Hematopoietic multipotent progenitor cell treated with erythropoietin and hydrocortisone succinate and interleukin-3 and kit ligand, for 4 days (in vitro differentiated cells): Measurements from ENCODE around the gene UNC13B.

Experiments
- DNase-seq: peaks from one replicate; pipeline ENCODE4 v3.0.0-alpha.2; 2015

The UNC13B gene

DNA sequence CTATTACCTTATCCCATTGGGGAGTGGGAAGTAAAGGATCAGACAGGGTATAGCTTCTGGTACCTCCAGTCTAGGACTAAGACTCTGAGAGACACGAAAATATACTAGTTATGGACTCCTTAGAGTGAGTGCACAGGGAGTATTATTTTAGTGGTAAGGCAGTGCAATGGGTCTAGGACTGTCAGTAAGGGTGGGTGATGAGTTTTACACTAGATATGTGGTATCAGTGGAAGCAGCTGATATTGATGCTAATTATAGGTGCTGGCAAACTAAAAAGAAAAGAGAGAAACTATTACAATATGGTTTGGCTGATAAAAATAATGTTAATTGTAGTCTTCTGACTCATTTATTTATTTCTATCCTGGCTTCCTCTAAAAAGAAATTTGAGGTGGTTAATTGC lies 118.6 kb downstream of the UNC13B start:
- peak; percentile 51 for DNase-seq

DNA sequence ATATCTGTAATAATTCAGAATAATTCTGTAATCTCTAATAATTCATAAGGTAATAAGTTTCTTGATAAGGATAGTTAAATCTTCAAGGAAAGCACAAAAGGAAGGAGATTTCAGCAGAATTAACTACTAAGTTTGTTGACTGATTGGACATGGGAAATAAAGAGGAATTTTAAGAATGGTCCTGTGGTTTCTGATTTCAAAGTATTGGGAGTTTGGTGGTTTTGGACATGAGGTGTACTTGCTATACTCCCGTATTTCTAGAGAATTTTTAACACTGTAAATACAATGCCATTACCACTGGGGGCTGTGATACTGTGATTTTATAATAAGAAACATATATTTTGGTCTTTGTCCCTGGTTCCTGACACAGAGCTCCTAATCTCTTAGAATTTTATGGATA lies 123.9 kb downstream of the UNC13B start:
- no peak for DNase-seq

DNA sequence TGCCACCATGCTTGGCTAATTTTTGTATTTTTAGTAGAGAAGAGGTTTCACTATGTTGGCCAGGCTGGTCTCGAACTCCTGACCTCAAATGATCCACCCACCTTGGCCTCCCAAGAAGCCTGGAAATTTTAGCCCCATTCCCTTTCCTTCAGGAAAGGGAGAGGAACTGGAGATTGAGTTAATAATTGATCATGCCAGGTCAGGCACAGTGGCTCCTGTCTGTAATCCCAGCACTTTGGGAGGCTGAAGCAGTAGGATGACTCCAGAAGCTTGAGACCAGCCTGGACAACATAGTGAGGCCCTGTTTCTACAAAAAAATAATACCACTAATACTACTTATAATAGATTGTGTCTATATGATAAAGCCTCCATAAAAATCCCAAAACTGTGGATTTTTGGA lies 124.6 kb downstream of the UNC13B start:
- DNase-seq: no peak

DNA sequence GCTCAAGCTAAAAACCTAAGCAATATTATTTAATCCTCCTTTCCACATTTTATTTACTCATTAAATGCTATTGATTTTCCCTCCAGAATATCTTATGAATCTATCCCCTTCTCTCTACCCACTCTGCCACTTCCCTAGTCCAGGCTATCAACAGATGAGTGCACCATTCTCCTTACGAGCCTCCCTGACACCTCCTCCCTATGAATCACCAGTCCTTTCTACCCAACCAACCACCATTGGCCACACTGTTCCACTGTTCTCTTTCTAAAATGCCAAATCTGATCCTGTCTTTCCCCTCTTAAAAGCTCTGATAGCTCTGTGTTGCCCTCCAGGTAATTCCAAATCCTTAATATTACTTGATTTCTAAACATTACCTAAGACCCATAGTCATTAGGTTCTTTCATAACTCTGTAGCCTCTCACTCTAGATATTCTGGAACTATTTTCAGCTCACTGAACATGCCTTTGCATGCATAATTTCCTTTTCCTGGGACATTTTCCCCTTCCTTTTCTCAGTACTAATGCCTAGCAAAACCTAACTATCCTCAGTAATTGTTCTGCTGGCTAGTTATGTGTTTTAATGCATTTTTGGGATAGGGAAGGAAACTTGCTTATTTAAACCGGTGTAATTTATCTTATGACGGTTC lies 126.3 kb downstream of the UNC13B start:
- no peak for DNase-seq

DNA sequence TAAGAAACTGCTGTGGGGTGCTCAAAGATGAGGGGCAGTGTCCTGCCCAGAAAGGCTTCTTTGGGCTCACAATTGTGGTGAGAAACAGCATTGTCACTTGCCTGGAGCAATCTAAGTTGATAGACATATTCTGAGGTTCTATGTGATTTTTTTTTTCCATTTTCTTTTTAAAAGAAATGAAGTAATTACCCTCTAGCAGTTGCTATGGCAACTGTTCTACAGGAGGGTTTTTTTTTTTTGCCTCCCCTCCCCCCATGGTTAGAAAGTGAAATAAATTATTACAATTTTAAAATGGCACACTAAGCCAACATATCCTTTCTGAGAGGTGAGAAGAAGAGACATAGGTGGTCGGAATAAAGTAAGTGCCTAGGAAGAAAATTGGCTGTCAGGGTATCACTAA lies 127.0 kb downstream of the UNC13B start:
- DNase-seq: no peak

DNA sequence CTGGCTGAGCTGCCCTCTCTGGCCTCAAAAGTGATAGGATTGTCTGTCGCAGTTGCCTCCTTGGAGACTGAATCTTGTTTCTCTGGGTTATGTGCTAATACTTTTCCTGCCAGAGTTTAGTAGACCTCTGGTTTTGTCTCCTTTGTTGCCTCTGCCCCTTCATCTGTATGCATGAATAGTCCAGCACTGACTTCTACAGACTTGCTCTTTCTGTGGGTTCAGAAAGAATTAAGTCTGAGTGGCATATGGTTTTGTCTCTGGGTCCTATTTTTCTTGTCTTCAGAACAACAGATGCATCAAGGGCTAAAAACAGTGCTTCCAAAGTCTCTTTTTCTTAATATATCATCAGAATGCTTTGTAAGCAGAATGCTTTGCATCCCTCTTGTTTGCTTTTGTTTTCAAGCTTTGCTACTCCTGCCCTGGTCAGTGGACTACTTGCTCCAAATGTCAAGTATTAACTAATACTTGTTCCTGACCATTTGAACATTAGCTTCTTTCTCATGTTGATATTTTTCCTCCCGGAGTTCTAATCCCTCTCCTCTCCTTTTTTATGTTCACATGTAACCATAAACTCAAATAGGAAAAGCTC lies 131.7 kb downstream of the UNC13B start:
- no peak for DNase-seq

DNA sequence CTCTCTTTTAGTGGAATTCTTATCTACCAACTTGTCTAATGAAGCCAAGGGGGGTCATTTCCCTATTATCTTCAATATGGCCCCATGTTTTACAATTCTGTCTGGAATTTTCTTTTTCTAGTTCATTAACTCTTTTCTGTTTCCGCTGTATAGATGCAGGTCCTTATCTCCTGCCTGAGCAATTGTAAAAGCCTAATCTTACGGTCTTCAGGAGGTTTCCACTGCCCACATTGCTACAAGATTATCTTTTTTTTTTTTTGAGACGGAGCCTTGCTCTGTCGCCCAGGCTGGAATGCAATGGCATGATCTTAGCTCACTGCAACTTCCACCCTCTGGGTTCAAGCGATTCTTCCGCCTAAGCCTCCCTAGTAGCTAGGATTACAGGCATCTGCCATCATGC lies 132.3 kb downstream of the UNC13B start:
- DNase-seq: peak; percentile 41

DNA sequence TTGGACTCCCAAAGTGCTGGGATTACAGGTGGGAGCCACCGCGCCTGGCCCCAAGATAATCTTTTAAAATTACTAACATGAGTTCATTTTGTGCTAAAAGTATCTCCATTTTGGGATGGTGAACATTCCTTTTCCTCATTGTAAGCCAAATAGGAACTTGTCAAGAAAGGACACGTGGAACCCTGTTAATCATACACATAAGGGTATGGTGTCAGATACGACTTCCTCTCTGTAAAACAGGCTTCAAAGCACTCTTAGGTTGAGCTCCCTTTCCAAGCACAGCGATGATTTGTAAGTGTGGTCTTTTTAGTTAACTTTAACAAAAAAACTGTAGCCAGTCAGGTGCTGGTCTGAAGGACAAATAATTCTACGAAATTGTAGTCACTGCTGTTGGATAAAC lies 132.7 kb downstream of the UNC13B start:
- no peak for DNase-seq

DNA sequence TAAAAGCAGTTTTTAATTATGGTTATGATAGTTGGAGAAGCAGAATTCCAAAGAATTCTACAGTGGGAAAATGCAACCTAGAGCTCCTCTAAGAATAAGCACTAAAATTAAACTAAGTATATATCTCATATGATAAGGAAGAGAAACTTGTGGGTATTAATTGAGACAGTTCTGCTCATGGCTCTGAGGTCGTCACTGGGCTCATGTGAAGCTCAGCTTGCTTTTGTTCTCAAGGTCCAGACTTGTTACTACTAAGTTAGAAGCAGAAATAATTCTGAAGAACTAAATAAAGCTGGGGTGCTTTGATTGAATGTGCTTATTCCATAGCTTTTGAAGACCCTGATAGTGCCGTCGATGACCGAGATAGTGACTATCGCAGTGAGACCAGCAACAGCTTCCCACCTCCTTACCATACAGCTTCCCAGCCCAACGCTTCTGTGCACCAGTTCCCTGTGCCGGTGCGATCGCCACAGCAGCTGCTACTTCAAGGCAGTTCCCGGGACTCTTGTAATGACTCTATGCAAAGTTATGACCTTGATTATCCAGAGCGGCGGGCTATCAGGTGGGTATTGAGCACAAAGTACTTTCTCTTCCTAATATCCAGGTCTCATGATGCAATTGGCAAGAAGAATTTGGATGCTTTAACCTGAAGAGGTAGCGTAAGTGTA lies 133.7 kb downstream of the UNC13B start:
- no peak for DNase-seq

DNA sequence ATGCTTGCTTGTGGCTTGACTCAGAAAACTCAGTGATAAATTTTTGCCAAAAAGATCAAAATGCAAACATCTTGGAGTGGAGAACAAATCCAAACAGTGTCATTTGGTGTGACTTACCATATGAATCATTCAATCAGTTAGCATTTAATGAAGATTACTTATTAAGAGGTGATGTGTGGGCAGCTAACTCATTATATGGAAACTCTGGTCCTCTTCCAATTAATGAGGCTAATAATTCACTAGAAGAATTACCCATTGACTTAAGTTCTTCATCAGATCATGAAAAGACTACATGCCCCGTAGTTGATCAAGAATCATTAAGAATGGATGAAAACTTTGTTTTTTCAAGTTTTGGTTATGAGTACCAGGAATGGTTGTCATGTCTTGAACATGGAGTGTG lies 141.8 kb downstream of the UNC13B start:
- no peak for DNase-seq

DNA sequence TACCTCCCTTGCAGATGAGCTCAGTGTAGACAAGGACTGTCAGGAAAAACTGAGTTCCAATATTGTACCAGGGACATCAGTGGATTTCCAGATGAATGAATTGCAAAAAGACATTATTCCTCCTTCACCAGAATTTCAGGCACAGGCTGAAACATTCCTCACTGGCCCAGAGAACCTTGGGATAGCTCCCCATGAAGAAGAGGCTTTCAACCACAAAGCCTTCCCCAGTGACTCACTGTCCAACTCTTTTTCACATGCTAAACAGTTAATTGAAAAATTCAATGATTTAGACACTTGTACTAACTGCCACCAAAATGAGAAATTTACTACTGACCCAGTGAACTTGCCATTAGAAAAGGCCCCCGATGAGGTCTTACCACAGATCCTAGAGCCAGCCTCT lies 144.5 kb downstream of the UNC13B start:
- no peak for DNase-seq

DNA sequence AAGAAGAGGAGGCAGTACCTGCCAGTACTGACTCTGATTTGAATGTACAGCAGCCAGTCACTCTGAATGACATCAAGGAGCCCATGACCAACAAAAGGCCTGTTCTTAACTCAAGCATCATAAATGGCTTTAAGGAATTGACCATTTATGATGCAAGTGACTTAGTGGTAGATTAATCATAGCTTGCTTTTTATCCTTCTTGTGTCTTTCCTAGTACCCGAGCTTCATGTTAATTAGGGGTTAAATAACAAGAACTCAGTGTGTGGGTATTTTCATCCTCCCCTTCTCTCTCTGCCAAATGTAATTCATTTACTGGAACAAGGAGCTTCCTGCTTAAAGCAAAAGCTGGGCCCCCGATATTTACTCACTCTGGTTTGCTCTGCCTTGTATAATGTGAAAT lies 146.5 kb downstream of the UNC13B start:
- DNase-seq: no peak

DNA sequence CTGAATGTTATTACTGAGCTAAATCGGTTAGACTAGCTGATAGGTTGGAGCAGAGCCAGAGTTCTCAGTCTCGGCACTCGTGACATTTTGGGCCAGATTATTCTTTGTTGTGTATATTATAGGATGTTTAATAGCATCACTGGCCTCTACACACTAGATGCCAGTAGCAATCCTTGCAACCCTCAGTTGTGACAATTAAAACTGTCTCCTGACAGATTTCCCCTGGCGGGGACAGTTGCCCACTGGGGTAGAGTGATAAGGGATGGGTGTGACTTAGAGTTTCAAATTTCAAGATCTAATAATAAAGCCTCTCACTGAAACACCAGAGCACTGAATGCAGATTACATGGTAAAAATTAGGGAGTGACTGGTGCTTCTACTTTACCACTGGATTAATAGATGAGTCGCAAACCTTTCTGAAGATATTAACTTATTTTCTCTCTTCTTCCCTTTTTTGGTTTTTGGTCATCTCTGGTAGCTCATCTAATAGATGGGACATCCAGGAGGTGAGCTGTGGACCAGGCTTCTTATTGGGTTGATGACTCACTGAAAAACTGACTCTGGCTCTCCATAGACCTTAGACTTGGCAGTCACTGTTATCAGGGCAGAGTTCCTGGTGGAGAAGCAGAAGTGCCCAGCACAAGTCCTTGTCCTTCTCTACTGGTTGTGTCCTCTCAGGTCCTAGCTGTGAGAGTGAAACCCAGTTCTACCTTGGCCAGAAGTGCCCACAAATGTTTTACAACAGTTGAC lies 150.3 kb downstream of the UNC13B start:
- DNase-seq: peak; percentile 93

DNA sequence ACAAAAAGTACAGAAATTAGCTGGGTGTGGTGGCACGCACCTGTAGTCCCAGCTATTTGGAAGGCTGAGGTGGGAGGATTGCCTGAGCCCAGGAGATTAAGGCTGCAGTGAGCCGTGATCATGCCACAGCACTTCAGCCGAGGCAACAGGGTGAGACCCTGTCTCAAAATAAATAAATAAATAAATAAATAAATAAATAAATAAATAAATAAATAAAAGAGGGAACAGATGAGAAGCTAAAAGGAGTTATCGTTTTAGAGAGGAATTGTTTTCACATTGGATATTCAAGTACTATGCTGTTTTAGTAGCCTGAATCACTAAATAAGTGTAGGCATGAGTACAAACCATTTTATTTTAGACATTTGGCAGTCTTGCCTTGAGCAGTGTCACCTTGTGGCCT lies 151.7 kb downstream of the UNC13B start:
- no peak for DNase-seq

DNA sequence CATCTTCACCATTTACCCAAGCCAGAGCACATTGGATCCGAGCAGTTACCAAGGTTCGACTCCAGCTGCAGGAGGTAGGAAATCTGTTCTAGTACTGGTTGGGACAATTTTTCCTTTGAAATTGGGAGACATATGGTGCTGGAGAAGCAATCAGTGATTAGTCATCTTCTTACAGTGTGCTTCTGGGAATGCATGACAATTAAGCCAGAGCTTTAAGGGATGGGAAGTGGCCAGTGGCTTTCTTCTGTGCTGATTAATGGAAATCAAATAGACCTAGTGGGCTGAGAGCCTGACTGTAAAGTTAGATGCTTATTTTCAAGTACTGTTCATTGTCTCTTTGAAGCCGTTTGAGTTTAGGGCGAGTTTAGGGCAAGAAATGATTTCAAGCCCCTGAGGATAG lies 152.1 kb downstream of the UNC13B start:
- DNase-seq: no peak

DNA sequence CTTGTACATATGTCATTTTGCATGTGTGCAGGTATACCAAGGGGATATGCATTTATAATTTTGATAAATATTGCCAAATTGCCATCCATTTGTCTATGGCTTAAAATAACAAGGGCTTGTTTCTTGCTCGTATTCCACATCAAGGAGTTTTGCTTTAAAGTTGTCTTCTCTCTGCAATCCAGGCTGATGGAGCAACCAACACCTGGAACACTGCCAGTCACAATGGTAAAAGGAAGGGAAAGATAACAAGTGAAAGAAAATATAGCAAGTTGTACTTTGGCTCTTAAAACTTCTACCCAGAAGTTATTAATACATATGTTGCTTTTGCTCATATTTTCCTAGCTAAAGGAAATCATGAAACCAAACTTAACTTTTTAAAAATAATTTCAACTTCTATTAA lies 156.9 kb downstream of the UNC13B start:
- DNase-seq: peak; percentile 27

DNA sequence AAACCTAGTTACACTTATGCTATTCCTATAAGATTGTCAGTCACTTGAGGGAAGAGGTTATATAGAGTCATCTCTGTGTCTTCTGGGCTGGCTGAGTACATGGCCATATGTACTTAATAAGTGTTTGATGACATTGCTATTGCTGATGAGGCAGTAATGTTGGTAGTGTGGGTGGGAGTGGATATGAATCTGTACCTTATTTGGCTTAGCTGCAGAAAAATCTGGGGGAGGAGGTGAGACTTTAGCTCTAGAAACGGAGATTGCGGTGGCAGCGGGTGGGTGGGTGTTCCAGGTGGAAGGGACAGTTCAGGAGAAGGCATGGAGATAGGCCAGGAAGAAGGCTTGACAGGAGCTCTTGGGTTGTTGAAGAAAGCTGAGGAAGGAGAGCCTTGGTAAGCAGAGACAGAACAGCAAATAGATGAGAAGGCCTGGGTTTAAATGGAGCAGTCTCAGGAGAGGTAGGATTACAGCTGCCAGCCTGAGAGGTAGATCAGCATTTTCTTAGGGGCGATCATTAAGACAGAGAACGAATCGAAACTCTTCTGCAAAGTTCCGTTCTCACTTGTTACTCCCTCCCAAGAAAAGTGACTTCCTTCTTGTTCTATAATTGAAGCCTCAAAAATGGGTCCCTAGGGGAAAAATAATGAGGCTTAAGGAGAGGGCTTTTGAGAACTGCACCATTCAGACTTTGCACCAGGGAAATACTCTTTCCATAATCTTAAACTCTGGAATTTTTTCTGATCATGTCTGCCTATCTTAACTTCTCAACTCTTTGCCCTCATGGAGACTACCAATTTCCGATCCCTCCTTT lies 160.5 kb downstream of the UNC13B start:
- no peak for DNase-seq

DNA sequence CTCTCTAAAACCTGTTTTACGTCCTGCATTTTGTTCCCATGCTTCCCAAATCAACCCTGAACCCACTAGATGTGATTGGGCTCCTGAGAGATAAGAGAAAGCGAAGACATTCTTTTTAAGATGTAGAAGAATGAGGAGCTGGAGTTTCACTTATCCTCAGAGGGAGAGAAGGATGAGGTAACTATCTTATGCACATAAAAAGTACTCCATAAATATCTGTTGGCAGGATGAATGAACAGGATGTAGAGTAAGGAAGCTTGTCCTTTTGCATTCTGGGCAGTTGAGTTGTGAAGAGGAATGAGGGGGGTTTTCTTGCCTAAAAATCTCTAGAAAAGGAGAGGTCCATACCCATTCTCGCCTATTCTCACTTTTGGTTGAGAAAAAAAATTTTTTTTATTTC lies 163.2 kb downstream of the UNC13B start:
- no peak for DNase-seq

DNA sequence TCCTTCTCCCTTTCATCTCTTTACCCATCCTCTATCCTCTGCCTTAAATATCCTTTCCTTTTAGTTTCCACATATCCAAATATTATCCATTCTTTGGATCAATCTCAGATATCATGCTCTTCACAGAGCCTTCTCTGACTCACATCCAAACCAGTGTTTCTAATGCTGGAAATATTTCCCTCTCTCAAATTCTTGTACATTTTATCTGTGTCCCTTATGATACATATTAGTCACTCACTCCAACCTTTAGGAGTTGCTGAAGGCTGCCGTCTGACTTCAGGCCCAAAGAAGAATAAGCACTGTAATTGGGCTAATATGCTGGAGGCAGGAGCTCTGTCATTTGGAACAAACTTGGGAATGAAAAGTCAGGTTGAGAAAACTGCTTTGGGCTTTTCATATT lies 171.7 kb downstream of the UNC13B start:
- DNase-seq: no peak

DNA sequence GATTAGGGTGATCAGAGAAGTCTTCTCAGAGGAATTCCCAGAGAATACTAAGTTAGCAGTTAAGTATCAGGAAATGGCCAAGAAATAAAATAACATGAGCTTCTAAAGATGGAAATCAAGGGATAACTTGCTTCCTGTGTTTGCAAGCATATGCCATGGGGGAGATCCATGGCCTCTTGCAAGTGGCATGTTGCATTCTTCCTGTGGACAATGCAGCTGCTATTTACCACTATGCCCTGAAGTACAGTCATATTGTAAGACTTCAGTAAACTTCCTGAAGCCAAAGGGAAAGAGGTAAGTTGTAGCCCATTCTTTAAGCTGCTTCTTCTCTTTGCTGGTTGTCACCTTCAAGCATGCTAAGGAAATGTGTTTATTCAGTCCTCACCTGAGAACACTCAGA lies 173.4 kb downstream of the UNC13B start:
- DNase-seq: no peak

DNA sequence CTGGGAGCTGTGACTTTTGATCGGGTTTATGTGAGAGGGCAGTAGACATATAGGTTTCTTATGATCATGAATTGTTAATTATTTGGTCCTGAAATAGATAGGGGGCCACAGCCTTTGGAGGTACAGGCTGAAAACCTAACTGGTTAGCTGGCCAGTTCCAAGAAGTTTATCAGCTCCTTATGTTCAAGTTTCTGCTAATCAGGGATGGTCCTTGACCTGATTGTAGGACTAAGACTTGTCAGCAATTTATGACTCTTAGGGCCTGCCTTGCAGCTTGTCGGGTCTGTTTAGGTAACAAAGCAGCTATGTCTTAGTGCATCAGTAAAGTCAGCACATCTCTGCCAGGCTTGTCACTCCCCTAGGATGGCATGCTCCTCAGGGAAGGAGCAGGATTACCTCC lies 176.3 kb downstream of the UNC13B start:
- DNase-seq: peak; percentile 27

DNA sequence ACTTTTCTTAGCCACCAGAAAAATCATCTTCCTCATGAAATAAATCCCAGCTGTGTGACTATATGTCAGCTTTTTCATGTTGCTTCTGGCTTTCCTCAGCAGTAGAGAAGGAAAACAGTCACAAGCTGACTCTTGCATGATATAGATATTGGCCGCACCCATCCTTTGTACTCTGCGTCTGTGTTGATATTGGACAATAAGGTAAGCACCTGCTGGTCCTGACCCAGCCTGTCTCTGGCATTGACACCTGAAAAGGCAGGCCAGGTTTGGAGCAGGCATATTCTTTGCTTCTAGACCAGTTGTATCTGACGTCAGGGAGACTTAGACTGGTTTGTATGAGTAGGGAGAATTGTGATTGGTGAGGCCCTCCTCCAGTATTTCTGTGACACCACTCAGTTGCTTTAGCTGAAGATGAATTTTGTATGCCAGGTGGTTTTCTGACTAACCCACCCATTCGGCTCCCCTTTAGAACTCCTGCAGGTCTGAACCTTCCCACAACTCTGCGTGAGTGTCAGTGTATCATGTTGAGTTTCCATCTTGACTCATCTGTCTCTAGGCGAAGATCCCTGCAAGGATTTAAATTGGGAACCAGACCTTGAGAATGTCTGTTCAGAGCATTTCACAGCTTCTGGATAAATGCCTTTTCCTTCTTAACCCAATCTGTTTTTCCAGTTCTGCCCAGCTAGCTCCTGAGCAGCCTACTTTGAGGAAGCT lies 176.9 kb downstream of the UNC13B start:
- DNase-seq: no peak
